UCSD-AML1 (cell line): ENCODE results near the gene CNKSR2.

Source experiments
- DNase-seq: peaks from one replicate; lab custom pipeline; 2025; ENCODE audit not compliant: unreplicated experiment; lab: John Stamatoyannopoulos, UW

Gene CNKSR2

GRCh38 chrX:21666679-21667078 is 292.5 kb downstream of the CNKSR2 start:
- no peak for DNase-seq

DNA sequence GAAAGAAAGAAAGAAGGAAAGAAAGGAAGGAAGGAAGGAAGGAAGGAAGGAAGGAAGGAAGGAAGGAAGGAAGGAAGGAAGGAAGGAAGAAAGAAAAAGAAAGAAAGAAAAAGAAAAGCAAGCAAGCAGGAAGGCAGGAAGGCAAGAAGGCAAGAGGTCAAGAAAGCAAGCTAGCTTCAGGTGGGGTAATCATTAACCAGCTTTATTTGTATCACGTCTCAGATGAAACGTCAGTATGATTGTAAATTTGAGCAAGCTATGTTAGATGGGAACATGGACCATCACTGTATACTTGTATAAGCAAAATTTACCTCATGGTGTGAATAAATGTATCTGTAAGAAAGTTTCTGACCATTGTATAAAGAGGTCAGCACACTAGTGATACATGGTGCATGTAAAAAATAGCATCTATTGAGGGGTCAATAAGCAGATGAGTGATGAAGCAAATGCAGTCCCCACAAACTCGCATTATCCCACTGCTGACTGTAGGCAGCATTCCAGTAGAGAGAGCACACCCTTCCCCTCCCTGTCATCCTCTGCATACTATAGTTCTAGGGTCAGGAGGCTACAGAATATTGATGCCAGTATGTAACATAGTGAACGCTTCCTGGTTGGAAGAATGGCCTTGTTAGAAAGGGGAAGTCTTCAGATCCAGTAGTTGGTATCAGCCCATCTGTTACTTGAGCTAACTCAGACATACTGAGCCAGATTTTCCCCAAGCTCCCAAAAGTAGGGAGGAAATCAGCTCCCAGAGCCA is 300.4 kb downstream of the CNKSR2 start:
- no peak for DNase-seq

DNA sequence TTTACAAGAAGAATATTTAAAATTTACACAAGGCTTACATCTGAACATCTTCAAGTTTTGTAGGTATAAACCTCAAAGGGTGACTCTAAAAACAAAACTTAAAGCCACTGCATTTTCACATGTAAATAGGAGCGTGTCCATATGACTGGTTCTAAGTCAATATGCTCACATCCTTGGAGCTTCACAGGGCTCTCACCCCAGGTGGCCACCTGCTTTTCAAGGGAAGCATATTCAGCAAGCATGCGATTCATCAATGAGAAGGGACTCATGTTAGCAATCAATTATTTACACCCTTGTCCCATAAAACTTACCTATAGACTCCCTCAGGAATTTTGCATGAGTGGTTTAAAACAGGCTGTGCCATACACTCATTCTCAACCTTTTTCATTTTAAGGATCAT is 301.7 kb downstream of the CNKSR2 start:
- DNase-seq = no peak

GRCh38 chrX:21678048-21678612 is 303.9 kb downstream of the CNKSR2 start:
- DNase-seq = no peak

DNA sequence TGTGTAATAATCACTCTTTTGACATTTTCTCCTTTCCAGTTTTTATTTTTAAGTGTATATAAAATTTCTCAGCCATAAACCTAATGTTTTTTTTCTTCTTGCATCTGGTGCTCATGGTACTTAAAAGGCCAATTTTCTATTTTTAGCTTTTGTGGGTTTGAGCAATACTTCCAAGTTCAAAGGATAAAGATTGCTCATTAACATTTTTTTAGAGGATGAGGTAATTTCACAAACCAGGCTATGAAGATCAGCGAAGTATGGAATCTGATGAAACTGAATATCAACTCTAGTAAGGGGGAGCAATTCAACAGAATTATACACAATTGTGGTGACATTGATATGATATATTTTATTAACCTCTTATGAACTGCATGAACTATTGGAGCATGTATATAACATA is 309.7 kb downstream of the CNKSR2 start:
- no peak for DNase-seq

GRCh38 chrX:21691512-21692018 is 317.3 kb downstream of the CNKSR2 start:
- no peak for DNase-seq

- DNase-seq = no peak
Observed at GRCh38 chrX:21698272-21698671, 324.1 kb downstream of the CNKSR2 start.

DNA sequence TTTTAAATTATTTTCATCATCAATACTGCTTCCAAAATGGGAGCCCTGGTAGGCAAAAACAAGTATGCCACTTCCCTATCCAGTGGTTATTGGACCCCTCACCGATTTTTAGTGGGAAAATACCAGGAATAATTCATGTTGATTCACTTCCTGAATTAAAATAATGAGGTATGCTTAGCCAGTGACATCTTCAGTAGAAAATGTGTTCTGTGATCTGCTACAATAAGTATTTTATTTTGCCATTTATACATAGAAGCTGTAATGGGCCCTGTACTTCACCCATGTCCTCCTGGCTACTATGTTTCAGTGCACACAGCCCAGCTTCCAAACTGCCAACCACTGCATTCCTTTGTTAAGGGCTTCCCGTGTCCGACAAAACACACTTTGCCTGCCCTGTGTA is 324.9 kb downstream of the CNKSR2 start:
- DNase-seq = no peak

GRCh38 chrX:21700275-21700674 is 326.1 kb downstream of the CNKSR2 start:
- no peak for DNase-seq

DNA sequence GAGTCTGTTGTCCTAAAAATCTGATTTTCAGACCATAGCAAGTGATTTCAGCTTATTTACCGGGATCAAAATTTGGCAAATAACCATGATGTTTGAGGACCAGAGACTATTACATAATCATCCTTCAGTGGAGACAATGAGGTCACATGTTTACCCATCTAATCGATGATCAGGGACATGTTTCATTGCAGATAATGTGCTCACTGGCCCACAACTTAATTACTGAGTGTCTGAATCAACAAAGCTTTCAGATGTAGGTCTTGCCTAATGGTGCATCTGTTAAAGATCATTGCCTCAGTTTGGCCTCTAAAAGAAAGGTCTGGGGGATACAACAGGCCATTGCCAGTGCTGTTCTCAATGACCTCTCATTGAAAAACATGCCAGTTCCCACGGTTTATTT is 326.7 kb downstream of the CNKSR2 start:
- DNase-seq = no peak

DNA sequence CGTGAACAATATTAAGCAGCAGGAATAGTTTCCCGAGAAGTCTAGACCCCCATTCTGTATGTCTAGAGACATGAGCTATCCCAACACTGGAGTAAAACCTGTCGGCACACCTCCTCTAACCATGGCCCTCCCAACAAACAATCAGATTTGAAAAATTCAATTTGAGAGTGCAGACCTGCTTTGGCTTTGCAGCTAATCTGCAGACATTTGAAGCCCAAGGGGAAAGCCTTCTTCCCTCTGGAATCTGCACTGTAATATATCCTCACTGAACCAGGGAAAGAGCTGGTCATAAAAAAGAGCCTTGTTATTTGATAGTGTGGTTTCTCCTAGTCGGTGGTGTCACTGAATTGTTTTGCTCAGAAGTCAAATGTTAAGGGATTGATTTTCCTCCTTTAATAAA is 328.5 kb downstream of the CNKSR2 start:
- DNase-seq = no peak
